GM12875 (cell line): ENCODE measurements around the gene TULP4.

ENCODE experiments used
- H3K4me3 ChIP-seq: one replicate; pipeline ENCODE4 v1.5.1; 2011; ENCODE audit warnings: low read depth, low read length, control low read depth
- CTCF ChIP-seq: IDR thresholded peaks from 2 replicates; pipeline ENCODE4 v1.5.1; 2011; ENCODE audit warnings: low read depth, mild to moderate bottlenecking, control low read depth, inconsistent platforms, low read length, moderate library complexity, borderline replicate concordance; ENCODE audit not compliant: insufficient read depth

TULP4 gene

GRCh38 chr6:158413814-158414565 is 101.7 kb downstream of the TULP4 start:
- no peak for TF ChIP-seq CTCF

GRCh38 chr6:158414851-158415262 is 102.6 kb downstream of the TULP4 start:
- TF ChIP-seq CTCF: no peak
- no peak overlapping the region for H3K4me3 ChIP-seq

More at GRCh38 chr6:158413814-158414565, 101.7 kb downstream of the TULP4 start:
- no peak overlapping the region for H3K4me3 ChIP-seq

- no peak overlapping the region for H3K4me3 ChIP-seq
Measured at GRCh38 chr6:158415666-158416065, 103.4 kb downstream of the TULP4 start.

GRCh38 chr6:158416883-158417759 is 104.9 kb downstream of the TULP4 start:
- no peak for TF ChIP-seq CTCF

More at GRCh38 chr6:158415666-158416065, 103.4 kb downstream of the TULP4 start:
- no peak for TF ChIP-seq CTCF

GRCh38 chr6:158417760-158418098 is 105.5 kb downstream of the TULP4 start:
- no peak overlapping the region for H3K4me3 ChIP-seq
- no peak for TF ChIP-seq CTCF

More at GRCh38 chr6:158416883-158417759, 104.9 kb downstream of the TULP4 start:
- no peak overlapping the region for H3K4me3 ChIP-seq

- no peak overlapping the region for H3K4me3 ChIP-seq
- no peak for TF ChIP-seq CTCF
Measured at GRCh38 chr6:158418501-158418900, 106.2 kb downstream of the TULP4 start.
